Astrocyte (in vitro differentiated cells and primary cell): Measurements from ENCODE around the gene ADAM19. TPM values are rescaled to one million over a fixed set of nuclear protein-coding genes. Genes with fewer than 3 reads are reported as not detected.

ENCODE experiments used
- DNase-seq: peaks from one replicate; pipeline ENCODE4 v3.0.0-alpha.2; 2010; ENCODE audit warnings: low read depth
- FAIRE-seq: peaks from 2 replicates; lab custom pipeline; 2011; peaks lifted over from hg19 to GRCh38; lab: Jason Lieb, UNC
- H2AFZ ChIP-seq: 2 replicates; pipeline ENCODE4 v1.6.0; 2012; ENCODE audit warnings: low read depth, low read length, inconsistent platforms
- H3K27ac ChIP-seq: 2 replicates; pipeline ENCODE4 v1.5.1; 2011; ENCODE audit warnings: low read depth, low read length, inconsistent platforms
- H3K27me3 ChIP-seq: 2 replicates; pipeline ENCODE4 v1.6.0; 2011; ENCODE audit warnings: low read length, inconsistent platforms; ENCODE audit not compliant: insufficient read depth
- H3K36me3 ChIP-seq: 2 replicates; pipeline ENCODE4 v1.5.1; 2011; ENCODE audit warnings: low read length, inconsistent platforms; ENCODE audit not compliant: insufficient read depth
- H3K4me1 ChIP-seq: 2 replicates; pipeline ENCODE4 v1.5.1; 2011; ENCODE audit warnings: low read length, inconsistent platforms; ENCODE audit not compliant: insufficient read depth
- H3K4me2 ChIP-seq: 2 replicates; pipeline ENCODE4 v1.6.0; 2012; ENCODE audit warnings: low read length, inconsistent platforms
- H3K4me3 ChIP-seq: 2 replicates; pipeline ENCODE4 v1.5.1; 2011; ENCODE audit warnings: low read depth, mild to moderate bottlenecking, low read length, inconsistent platforms; ENCODE audit not compliant: insufficient read depth
- H3K79me2 ChIP-seq: 2 replicates; pipeline ENCODE4 v1.6.0; 2012; ENCODE audit warnings: mild to moderate bottlenecking, low read length, inconsistent platforms; ENCODE audit not compliant: insufficient read depth
- H3K9ac ChIP-seq: 2 replicates; pipeline ENCODE4 v1.6.0; 2012; ENCODE audit warnings: mild to moderate bottlenecking, low read length, inconsistent platforms
- H3K9me3 ChIP-seq: 2 replicates; pipeline ENCODE4 v1.5.1; 2012; ENCODE audit warnings: low read depth, mild to moderate bottlenecking, low read length, inconsistent platforms; ENCODE audit not compliant: insufficient read depth
- H4K20me1 ChIP-seq: 2 replicates; pipeline ENCODE4 v1.6.0; 2012; ENCODE audit warnings: low read length, inconsistent platforms; ENCODE audit not compliant: insufficient read depth
- H3K27ac Mint-ChIP-seq: one replicate; pipeline ENCODE4 v1.8.0; 2021; ENCODE audit warnings: mild to moderate bottlenecking, mixed read lengths; ENCODE audit not compliant: unreplicated experiment
- H3K27me3 Mint-ChIP-seq: one replicate; pipeline ENCODE4 v1.8.0; 2021; ENCODE audit warnings: low read depth, mixed read lengths; ENCODE audit not compliant: unreplicated experiment
- H3K36me3 Mint-ChIP-seq: one replicate; pipeline ENCODE4 v1.8.0; 2021; ENCODE audit warnings: low read depth, mixed read lengths; ENCODE audit not compliant: unreplicated experiment
- H3K4me1 Mint-ChIP-seq: one replicate; pipeline ENCODE4 v1.8.0; 2021; ENCODE audit warnings: low read depth, mixed read lengths; ENCODE audit not compliant: unreplicated experiment
- H3K4me3 Mint-ChIP-seq: one replicate; pipeline ENCODE4 v1.8.0; 2021; ENCODE audit warnings: mild to moderate bottlenecking, moderate library complexity, mixed read lengths; ENCODE audit not compliant: unreplicated experiment
- H3K9me3 Mint-ChIP-seq: one replicate; pipeline ENCODE4 v1.8.0; 2021; ENCODE audit warnings: mild to moderate bottlenecking, mixed read lengths; ENCODE audit not compliant: unreplicated experiment
- EZH2 ChIP-seq: IDR thresholded peaks from 2 replicates; pipeline ENCODE4 v1.6.1; 2012; ENCODE audit warnings: mild to moderate bottlenecking, low read length, inconsistent platforms; ENCODE audit not compliant: insufficient read depth
- total RNA-seq: library from RNA; stranded (reverse); gene quantifications from 2 replicates; pipeline ENCODE4 v1.2.1, GENCODE V29; 2021
- TF ChIP-seq, protein P1 (sequence below): IDR thresholded peaks from 2 replicates; pipeline ENCODE4 v1.5.1; 2011; ENCODE audit warnings: low read depth, mild to moderate bottlenecking, inconsistent platforms, low read length, moderate library complexity; ENCODE audit not compliant: insufficient read depth

Gene ADAM19
- total RNA-seq, 1 donor from 2014 or later = 316 TPM

GRCh38 chr5:157541447-157542118, 34.0 kb downstream of the ADAM19 start:
- Histone ChIP-seq H3K4me2 (peak overlapping the region; percentile 77), H4K20me1 (peaks cover 95% of the 10 kb centered on the region), H3K27me3 (no peaks in the 10 kb centered on the region), H3K9me3 (no peaks in the 10 kb centered on the region), H3K79me2 (peaks cover 100% of the 10 kb centered on the region), H3K27ac (peak overlapping the region; percentile 72), H3K36me3 (peaks cover 12% of the 10 kb centered on the region), H3K9ac (peak overlapping the region; percentile 71), H3K4me1 (peaks cover 69% of the 10 kb centered on the region), H3K4me3 (peak overlapping the region; percentile 10), H2AFZ (no peak overlapping the region)
- TF ChIP-seq, protein P1, sequence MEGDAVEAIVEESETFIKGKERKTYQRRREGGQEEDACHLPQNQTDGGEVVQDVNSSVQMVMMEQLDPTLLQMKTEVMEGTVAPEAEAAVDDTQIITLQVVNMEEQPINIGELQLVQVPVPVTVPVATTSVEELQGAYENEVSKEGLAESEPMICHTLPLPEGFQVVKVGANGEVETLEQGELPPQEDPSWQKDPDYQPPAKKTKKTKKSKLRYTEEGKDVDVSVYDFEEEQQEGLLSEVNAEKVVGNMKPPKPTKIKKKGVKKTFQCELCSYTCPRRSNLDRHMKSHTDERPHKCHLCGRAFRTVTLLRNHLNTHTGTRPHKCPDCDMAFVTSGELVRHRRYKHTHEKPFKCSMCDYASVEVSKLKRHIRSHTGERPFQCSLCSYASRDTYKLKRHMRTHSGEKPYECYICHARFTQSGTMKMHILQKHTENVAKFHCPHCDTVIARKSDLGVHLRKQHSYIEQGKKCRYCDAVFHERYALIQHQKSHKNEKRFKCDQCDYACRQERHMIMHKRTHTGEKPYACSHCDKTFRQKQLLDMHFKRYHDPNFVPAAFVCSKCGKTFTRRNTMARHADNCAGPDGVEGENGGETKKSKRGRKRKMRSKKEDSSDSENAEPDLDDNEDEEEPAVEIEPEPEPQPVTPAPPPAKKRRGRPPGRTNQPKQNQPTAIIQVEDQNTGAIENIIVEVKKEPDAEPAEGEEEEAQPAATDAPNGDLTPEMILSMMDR = no peak
- TF ChIP-seq EZH2 = no peak
- Mint-ChIP-seq H3K27me3 (no peaks in the 10 kb centered on the region), H3K4me3 (no peak overlapping the region), H3K27ac (peak overlapping the region; percentile 79), H3K36me3 (peaks cover 20% of the 10 kb centered on the region), H3K9me3 (no peaks in the 10 kb centered on the region), H3K4me1 (peaks cover 58% of the 10 kb centered on the region)
- DNase-seq = no peak
- no peak for FAIRE-seq

GRCh38 chr5:157540707-157541446, 34.7 kb downstream of the ADAM19 start:
- peak overlapping the region; percentile 79 for H3K27ac Mint-ChIP-seq
- H3K9me3 Mint-ChIP-seq = no peaks in the 10 kb centered on the region
- no peak for TF ChIP-seq EZH2
- TF ChIP-seq, protein P1 = no peak
- peak overlapping the region; percentile 77 for H3K4me2 ChIP-seq
- H4K20me1 ChIP-seq = peaks cover 92% of the 10 kb centered on the region
- H3K36me3 ChIP-seq = peaks cover 16% of the 10 kb centered on the region
- H2AFZ ChIP-seq = no peak overlapping the region
- peaks cover 100% of the 10 kb centered on the region for H3K79me2 ChIP-seq
- H3K27me3 ChIP-seq = no peaks in the 10 kb centered on the region
- FAIRE-seq = no peak
- no peaks in the 10 kb centered on the region for H3K9me3 ChIP-seq
- H3K4me1 ChIP-seq = peaks cover 64% of the 10 kb centered on the region
- H3K27ac ChIP-seq = peak overlapping the region; percentile 72
- H3K4me3 Mint-ChIP-seq = peak overlapping the region; percentile 34
- H3K9ac ChIP-seq = peak overlapping the region; percentile 71
- peaks cover 54% of the 10 kb centered on the region for H3K4me1 Mint-ChIP-seq
- H3K27me3 Mint-ChIP-seq = no peaks in the 10 kb centered on the region
- H3K36me3 Mint-ChIP-seq = peaks cover 23% of the 10 kb centered on the region
- H3K4me3 ChIP-seq = peak overlapping the region; percentile 10
- DNase-seq = peak; percentile 83

- peak overlapping the region; percentile 71 for H3K9ac ChIP-seq
- H3K4me3 ChIP-seq = no peak overlapping the region
- H3K27ac ChIP-seq = peak overlapping the region; percentile 72
- no peaks in the 10 kb centered on the region for H3K27me3 Mint-ChIP-seq
- no peak for FAIRE-seq
- no peak overlapping the region for H2AFZ ChIP-seq
- H3K27ac Mint-ChIP-seq = peak overlapping the region; percentile 53
- no peaks in the 10 kb centered on the region for H3K9me3 Mint-ChIP-seq
- H3K4me1 ChIP-seq = peaks cover 68% of the 10 kb centered on the region
- H3K27me3 ChIP-seq = no peaks in the 10 kb centered on the region
- peaks cover 23% of the 10 kb centered on the region for H3K36me3 ChIP-seq
- peak overlapping the region; percentile 77 for H3K4me2 ChIP-seq
- peaks cover 30% of the 10 kb centered on the region for H3K36me3 Mint-ChIP-seq
- TF ChIP-seq EZH2 = no peak
- TF ChIP-seq, protein P1 = no peak
- no peak for DNase-seq
- no peak overlapping the region for H3K4me3 Mint-ChIP-seq
- peaks cover 92% of the 10 kb centered on the region for H4K20me1 ChIP-seq
- no peaks in the 10 kb centered on the region for H3K9me3 ChIP-seq
- peaks cover 55% of the 10 kb centered on the region for H3K4me1 Mint-ChIP-seq
- peaks cover 100% of the 10 kb centered on the region for H3K79me2 ChIP-seq
Measured at GRCh38 chr5:157540124-157540523, 35.5 kb downstream of the ADAM19 start.
